Measurements from ENCODE around the gene FAM219B.

DNA sequence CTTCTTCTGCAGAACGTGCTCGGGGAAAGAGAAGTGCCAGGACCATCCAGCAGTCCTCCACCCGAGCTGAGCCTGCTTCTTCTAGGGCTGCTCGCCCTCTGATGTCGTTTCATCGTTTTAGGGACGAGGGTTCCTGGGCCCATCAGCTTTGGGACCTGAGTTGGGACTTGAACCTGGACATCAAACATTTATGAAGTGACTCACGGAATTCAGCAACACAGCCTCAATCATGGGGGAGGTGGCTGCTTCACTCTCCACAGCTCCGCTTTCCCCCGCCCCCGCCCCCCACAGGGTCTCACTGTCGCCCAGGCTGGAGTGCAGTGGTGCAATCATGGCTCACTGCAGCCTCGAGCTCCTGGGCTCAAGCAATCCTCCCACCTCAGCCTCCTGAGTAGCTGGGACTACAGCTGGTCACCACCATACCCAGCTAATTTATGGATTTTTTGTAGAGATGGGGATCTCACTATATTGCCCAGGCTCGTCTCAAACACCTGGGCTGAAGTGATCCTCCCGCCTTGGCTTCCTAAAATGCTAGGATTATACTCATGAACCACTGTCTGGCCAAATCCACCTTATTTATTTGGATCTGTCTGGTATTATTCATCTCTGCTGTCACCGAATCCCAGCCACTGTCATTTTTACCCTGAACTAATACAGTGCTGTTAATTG, 32.8 kb downstream of the FAM219B start:
- TF ChIP-seq GATA2 (IDR thresholded peaks at IDR 0.05; ENCODE audit: low read depth, low read length): no peak
- no peak for TF ChIP-seq GATA3 (IDR thresholded peaks at IDR 0.05; ENCODE audit: low read depth, low read length)
